Duodenal mucosa (tissue), 2 donors: Measurements from ENCODE around the gene VAV2.

Experiments
- H3K27ac ChIP-seq: one replicate; pipeline ENCODE4 v1.7.0; 2013; ENCODE audit warnings: low read depth, low read length
- H3K27me3 ChIP-seq, 2 donors: one replicate each; pipeline ENCODE4 v1.7.0; 2013; ENCODE audit warnings: low read length in 2 of 2, control low read depth in 1 of 2; ENCODE audit not compliant: insufficient read depth in 2 of 2, control insufficient read depth in 1 of 2
- H3K36me3 ChIP-seq, 2 donors: one replicate each; pipeline ENCODE4 v1.7.0; 2013; ENCODE audit warnings: low read length in 2 of 2, control low read depth in 1 of 2; ENCODE audit not compliant: insufficient read depth in 2 of 2, control insufficient read depth in 1 of 2
- H3K4me1 ChIP-seq, 2 donors: one replicate each; pipeline ENCODE4 v1.7.0; 2013; ENCODE audit warnings: low read length in 2 of 2, control low read depth in 1 of 2; ENCODE audit not compliant: insufficient read depth in 2 of 2, control insufficient read depth in 1 of 2
- H3K4me3 ChIP-seq, 2 donors: one replicate each; pipeline ENCODE4 v1.7.0; 2013; ENCODE audit warnings: low read length in 2 of 2, low read depth in 1 of 2
- H3K9ac ChIP-seq, 2 donors: one replicate each; pipeline ENCODE4 v1.7.0; 2013; ENCODE audit warnings: low read length in 2 of 2, low read depth in 1 of 2
- H3K9me3 ChIP-seq, 2 donors: one replicate each; pipeline ENCODE4 v1.7.0; 2013; ENCODE audit warnings: low read length in 2 of 2, control low read depth in 1 of 2; ENCODE audit not compliant: control insufficient read depth in 1 of 2

Gene VAV2

GRCh38 chr9:133826289-133827085 lies 165.6 kb downstream of the VAV2 start:
- no peaks in the 10 kb centered on the region for H3K27me3 ChIP-seq
- H3K36me3 ChIP-seq: peaks cover 3 to 11% of the 10 kb centered on the region in 2 donors
- H3K27ac ChIP-seq: no peak overlapping the region
- no peak overlapping the region for H3K9ac ChIP-seq
- H3K4me1 ChIP-seq: peaks cover 0 to 4% of the 10 kb centered on the region in 2 donors
- H3K9me3 ChIP-seq: no peaks in the 10 kb centered on the region
- H3K4me3 ChIP-seq: no peak overlapping the region

- H3K27me3 ChIP-seq: no peaks in the 10 kb centered on the region
- H3K36me3 ChIP-seq: peaks cover 3 to 18% of the 10 kb centered on the region in 2 donors
- no peak overlapping the region for H3K27ac ChIP-seq
Measured at GRCh38 chr9:133825555-133826218, 166.4 kb downstream of the VAV2 start.

GRCh38 chr9:133824802-133825186 lies 167.3 kb downstream of the VAV2 start:
- H3K27ac ChIP-seq: no peak overlapping the region
- peaks cover 0 to 4% of the 10 kb centered on the region in 2 donors for H3K4me1 ChIP-seq
- H3K9me3 ChIP-seq: no peaks in the 10 kb centered on the region
- no peaks in the 10 kb centered on the region for H3K27me3 ChIP-seq
- H3K36me3 ChIP-seq: peaks cover under 1 to 13% of the 10 kb centered on the region in 2 donors
- no peak overlapping the region for H3K4me3 ChIP-seq
- no peak overlapping the region for H3K9ac ChIP-seq

More at GRCh38 chr9:133825555-133826218, 166.4 kb downstream of the VAV2 start:
- Histone ChIP-seq H3K4me1 (peaks cover 0 to 4% of the 10 kb centered on the region in 2 donors), H3K9ac (no peak overlapping the region), H3K4me3 (no peak overlapping the region), H3K9me3 (no peaks in the 10 kb centered on the region)

GRCh38 chr9:133824106-133824801 lies 167.9 kb downstream of the VAV2 start:
- Histone ChIP-seq H3K4me3 (no peak overlapping the region), H3K4me1 (peaks cover 0 to 4% of the 10 kb centered on the region in 2 donors), H3K36me3 (peaks cover 0 to 8% of the 10 kb centered on the region in 2 donors), H3K27me3 (no peaks in the 10 kb centered on the region), H3K9me3 (no peaks in the 10 kb centered on the region), H3K9ac (no peak overlapping the region), H3K27ac (no peak overlapping the region)

GRCh38 chr9:133823189-133824105 lies 168.7 kb downstream of the VAV2 start:
- H3K27ac ChIP-seq: no peak overlapping the region
- peaks cover 0 to 9% of the 10 kb centered on the region in 2 donors for H3K4me1 ChIP-seq
- no peaks in the 10 kb centered on the region for H3K27me3 ChIP-seq
- H3K9ac ChIP-seq: no peak overlapping the region
- no peaks in the 10 kb centered on the region for H3K9me3 ChIP-seq
- no peak overlapping the region for H3K4me3 ChIP-seq
- peaks cover 0 to 7% of the 10 kb centered on the region in 2 donors for H3K36me3 ChIP-seq

- peaks cover 0 to 7% of the 10 kb centered on the region in 2 donors for H3K36me3 ChIP-seq
- no peak overlapping the region for H3K27ac ChIP-seq
- H3K27me3 ChIP-seq: no peaks in the 10 kb centered on the region
Measured at GRCh38 chr9:133822430-133823065, 169.6 kb downstream of the VAV2 start.

GRCh38 chr9:133821601-133822429 lies 170.3 kb downstream of the VAV2 start:
- Histone ChIP-seq H3K27me3 (no peaks in the 10 kb centered on the region), H3K9me3 (no peaks in the 10 kb centered on the region), H3K4me3 (no peak overlapping the region), H3K9ac (no peak overlapping the region), H3K4me1 (peaks cover 0 to 12% of the 10 kb centered on the region in 2 donors), H3K27ac (no peak overlapping the region), H3K36me3 (peaks cover 0 to 7% of the 10 kb centered on the region in 2 donors)

More at GRCh38 chr9:133822430-133823065, 169.6 kb downstream of the VAV2 start:
- H3K4me1 ChIP-seq: peaks cover 0 to 12% of the 10 kb centered on the region in 2 donors
- H3K4me3 ChIP-seq: no peak overlapping the region
- H3K9ac ChIP-seq: no peak overlapping the region
- H3K9me3 ChIP-seq: no peaks in the 10 kb centered on the region

GRCh38 chr9:133819923-133820322 lies 172.2 kb downstream of the VAV2 start:
- no peaks in the 10 kb centered on the region for H3K27me3 ChIP-seq
- H3K4me3 ChIP-seq: no peak overlapping the region

More at GRCh38 chr9:133819923-133820322, 172.2 kb downstream of the VAV2 start:
- peaks cover 0 to 7% of the 10 kb centered on the region in 2 donors for H3K4me1 ChIP-seq
- no peaks in the 10 kb centered on the region for H3K9me3 ChIP-seq
- H3K9ac ChIP-seq: no peak overlapping the region
- H3K36me3 ChIP-seq: peaks cover 4 to 7% of the 10 kb centered on the region in 2 donors
- H3K27ac ChIP-seq: no peak overlapping the region
